Astrocyte of the spinal cord (primary cell): ENCODE results near the gene ANGPTL1.

ENCODE experiments used
- DNase-seq: peaks from one replicate; pipeline ENCODE4 v3.0.0; 2011; ENCODE audit warnings: low read depth, low spot score
- H3K4me3 ChIP-seq: 2 replicates; pipeline ENCODE4 v1.5.1; 2011; ENCODE audit warnings: low read depth, mild to moderate bottlenecking, low read length, moderate library complexity
- in situ Hi-C: cut with HindIII; loops from 2 replicates; pipeline ENCODE4 v1.10.0; 2017; ENCODE audit warnings: low sequenced_read_pairs
- TF ChIP-seq, protein P1 (sequence below): IDR thresholded peaks from 2 replicates; pipeline ENCODE4 v1.5.1; 2012; ENCODE audit warnings: low read depth, mild to moderate bottlenecking, low read length, inconsistent platforms

ANGPTL1 gene

DNA sequence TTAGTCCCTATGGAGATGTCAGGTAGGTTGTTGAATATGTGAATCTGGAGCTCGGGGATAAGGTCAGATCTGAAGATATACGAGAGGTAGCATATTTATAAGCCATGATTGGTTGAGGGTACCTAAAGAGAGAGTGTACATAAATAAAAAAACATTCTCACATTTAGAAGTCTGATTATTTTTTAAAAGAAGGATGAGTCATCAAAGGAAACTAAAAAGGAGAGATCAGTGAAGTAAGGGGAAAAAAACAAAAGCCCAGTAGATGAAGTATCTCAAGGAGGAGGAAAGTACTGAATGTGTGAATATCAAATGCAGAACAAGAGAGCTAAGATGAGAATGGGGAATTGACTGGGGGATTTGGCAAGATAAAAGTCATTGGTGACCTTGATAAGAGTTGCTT lies 15.7 kb upstream of the ANGPTL1 start:
- in situ Hi-C loops = no loop called here
- TF ChIP-seq, protein P1, sequence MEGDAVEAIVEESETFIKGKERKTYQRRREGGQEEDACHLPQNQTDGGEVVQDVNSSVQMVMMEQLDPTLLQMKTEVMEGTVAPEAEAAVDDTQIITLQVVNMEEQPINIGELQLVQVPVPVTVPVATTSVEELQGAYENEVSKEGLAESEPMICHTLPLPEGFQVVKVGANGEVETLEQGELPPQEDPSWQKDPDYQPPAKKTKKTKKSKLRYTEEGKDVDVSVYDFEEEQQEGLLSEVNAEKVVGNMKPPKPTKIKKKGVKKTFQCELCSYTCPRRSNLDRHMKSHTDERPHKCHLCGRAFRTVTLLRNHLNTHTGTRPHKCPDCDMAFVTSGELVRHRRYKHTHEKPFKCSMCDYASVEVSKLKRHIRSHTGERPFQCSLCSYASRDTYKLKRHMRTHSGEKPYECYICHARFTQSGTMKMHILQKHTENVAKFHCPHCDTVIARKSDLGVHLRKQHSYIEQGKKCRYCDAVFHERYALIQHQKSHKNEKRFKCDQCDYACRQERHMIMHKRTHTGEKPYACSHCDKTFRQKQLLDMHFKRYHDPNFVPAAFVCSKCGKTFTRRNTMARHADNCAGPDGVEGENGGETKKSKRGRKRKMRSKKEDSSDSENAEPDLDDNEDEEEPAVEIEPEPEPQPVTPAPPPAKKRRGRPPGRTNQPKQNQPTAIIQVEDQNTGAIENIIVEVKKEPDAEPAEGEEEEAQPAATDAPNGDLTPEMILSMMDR = no peak
- no peak overlapping the region for H3K4me3 ChIP-seq
- DNase-seq = no peak

DNA sequence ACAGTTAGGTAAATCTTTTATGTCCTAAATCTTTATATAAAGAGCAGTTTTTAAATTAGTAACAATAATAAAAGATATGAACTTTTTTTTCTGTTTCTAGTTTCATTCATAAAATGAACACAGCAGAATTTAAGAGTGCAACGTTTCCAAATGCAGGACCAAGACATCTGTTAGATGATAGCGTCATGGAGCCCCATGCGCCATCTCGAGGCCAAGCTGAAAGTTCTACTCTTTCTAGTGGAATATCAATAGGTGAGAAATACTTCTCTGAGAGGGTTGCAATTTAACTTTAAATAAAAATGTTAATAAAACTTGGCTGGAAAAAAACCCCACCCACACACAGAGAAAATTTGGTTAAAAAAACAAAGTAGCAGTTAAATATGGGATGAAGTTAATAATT lies 15.0 kb upstream of the ANGPTL1 start:
- TF ChIP-seq, protein P1 = no peak
- in situ Hi-C loops = no loop called here
- no peak overlapping the region for H3K4me3 ChIP-seq
- no peak for DNase-seq

DNA sequence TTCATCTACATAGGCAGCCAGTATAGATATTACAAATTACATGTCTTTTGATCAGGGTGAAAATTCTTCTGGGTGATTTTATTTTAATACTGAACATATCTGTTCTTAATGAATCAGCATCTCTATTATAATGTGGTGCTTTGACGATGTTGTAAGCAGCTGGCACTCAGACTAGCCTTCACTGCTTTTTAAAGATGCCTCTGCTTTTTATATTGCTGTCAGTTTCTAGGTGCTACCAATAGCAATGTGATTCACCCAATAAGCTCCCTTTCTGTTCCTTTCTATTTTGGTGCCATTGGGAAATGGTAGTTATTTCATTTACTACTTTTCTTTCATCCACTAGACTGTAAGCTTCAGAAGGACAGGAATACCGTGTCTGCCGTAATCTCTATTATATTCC lies 11.1 kb upstream of the ANGPTL1 start:
- no peak overlapping the region for H3K4me3 ChIP-seq
- TF ChIP-seq, protein P1 = no peak
- no peak for DNase-seq
- in situ Hi-C loops = no loop called here

- no peak for DNase-seq
- in situ Hi-C loops = no loop called here
- TF ChIP-seq, protein P1 = no peak
- H3K4me3 ChIP-seq = no peak overlapping the region
Measured at GRCh38 chr1:178877896-178878295, 7.0 kb upstream of the ANGPTL1 start.

DNA sequence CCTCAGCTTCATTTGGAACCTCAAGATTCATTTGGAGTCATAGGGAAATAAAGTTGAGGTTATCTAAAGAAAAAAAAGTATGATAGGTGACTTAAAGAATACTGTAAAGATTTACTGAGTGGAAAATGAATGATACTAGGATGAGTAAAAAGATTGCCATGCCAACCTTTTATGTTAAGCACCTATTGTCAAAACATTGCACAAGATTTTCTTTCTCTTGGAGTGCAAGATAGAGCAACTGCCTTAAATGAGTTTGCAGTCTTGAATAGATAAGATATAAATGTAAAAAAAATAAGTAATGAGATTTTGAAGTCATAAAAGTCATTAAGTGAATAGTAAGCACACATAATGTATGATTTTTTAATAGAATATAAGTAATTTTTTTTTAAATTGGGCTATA lies 5.1 kb upstream of the ANGPTL1 start:
- TF ChIP-seq, protein P1 = no peak
- no peak overlapping the region for H3K4me3 ChIP-seq
- in situ Hi-C loops = no loop called here
- no peak for DNase-seq

DNA sequence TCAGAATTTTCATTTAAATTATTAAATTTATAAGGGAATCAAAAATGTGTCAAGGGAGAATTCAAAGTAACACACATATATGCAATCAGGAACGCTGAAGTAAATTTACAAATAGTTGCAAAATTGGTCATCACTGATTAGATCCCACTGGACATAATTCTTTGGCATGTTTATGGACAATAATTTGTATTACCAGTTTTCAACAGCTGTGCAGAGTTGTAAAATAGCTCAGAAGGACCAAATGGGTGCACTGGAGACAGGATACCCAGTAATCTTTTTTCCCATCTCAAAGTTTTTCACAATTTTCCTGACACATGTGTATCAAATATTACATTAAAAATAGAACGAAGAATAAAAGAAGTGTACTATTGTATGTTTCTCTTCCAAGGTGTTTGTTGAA lies 4.1 kb upstream of the ANGPTL1 start:
- TF ChIP-seq, protein P1 = no peak
- in situ Hi-C loops = no loop called here
- DNase-seq = no peak
- no peak overlapping the region for H3K4me3 ChIP-seq

GRCh38 chr1:178871551-178872320 lies 859 bp upstream of the ANGPTL1 start:
- no peak for DNase-seq
- in situ Hi-C loops = no loop called here
- TF ChIP-seq, protein P1 = no peak
- no peak overlapping the region for H3K4me3 ChIP-seq
